GM19395 (cell line): Measurements from ENCODE around the gene CAMK1D.
"Not testable (repeated sequence)": the region's sequence is repeated elsewhere in the genome, so short reads cannot be mapped to it uniquely, and the experiment has no call there.

Experiments
- ATAC-seq: cut with Tn5 transposase; IDR thresholded peaks from one replicate; pipeline ENCODE4 v1.9.1; 2021; ENCODE audit warnings: mild to moderate bottlenecking, moderate library complexity; ENCODE audit not compliant: unreplicated experiment

Gene CAMK1D

DNA sequence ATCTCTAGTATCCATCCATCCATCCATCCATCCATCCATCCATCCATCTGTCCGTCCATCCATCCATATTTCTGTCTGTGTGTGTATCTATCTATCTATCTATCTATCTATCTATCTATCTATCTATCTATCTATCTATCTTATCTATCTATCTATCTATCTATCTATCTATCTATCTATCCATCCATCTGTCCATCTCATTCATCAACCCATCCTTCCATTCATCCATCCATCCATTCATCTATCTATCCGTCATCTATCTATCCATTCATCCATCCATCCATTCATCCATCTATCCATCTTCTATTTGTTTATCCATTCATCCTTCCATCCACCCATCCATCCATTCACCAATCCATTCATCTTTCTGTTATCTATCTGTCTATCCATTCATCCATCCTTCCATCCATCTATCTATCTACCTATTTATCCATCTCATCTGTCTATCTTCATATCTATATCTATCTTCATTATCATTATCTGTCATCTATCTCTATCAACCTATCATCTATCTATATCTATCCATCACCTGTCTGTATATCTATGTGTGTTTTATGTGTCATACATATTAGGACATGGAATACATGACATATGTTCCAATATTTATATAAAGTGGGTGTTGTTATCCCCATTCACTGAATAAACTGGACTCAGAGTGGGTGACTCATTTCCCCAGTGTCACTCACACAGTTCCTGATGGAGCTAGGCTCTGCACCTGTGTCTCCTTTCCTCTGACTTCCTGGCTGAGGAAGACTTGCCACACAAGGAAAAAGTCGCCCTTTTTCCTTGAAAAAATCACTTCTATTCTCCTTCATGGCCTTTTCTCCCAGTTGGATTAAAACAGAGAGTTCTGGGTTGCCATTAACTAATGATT is 452.1 kb downstream of the CAMK1D start:
- ATAC-seq, result no peak

DNA sequence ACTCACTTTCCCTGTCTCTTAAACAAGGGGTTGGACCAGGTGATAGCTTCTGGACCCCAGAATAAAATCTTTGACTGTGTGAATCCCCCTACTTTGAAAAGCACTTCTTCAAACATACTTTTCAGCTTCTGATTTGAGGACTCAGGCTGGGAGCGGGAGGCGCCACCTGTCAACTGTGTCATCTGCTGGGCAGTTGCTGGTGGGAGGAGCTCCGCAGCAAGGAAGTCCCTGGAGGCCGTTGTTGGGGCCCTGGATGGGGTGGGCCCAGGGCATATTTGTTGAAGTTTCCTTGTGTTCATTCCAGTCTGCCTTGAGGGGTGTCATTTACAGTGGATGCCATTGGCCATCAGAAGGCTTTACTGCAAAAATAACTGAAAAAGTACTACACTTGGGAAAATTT is 454.4 kb downstream of the CAMK1D start:
- ATAC-seq, result no peak

DNA sequence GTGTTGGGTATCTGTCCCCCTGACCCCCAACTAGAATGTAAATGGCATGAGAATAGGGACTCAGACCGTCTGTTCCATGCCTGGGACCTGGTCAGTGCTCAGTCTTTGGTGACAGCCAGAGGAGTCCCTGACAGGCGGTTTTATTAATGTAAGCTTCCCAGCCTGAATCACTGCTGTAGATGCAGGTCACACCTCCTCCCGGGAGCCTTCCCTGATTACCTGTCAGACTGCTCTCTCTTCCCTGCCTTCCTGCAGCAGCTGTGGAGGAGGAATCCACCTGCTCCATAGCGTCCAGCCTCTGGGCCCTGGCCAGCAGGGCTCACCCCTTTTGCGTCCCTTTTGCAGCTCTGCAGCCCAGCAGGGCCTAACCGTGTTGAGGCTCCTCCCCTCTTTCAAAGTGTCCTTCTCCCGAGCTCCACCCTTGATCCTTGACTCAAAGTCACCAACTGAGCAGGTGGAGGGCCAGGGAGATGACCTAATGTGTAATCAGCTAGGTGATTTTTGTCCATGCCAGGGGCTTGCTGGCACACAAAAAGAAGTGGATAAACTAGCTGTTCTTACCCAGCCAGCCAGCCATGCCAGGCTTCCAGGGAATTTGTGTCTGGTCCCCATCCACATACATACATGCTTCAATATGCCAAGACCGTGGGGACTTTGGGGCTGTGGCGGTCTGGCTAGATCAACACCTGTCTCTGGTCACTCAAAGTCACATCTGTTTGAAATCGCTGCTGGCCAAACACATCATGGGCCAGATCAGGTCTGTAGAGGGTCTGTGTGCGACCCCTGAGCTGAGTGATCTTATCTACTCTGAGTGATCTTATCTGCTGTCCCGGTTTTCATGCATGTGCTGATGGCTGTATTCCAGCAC is 457.1 kb downstream of the CAMK1D start:
- no peak for ATAC-seq

DNA sequence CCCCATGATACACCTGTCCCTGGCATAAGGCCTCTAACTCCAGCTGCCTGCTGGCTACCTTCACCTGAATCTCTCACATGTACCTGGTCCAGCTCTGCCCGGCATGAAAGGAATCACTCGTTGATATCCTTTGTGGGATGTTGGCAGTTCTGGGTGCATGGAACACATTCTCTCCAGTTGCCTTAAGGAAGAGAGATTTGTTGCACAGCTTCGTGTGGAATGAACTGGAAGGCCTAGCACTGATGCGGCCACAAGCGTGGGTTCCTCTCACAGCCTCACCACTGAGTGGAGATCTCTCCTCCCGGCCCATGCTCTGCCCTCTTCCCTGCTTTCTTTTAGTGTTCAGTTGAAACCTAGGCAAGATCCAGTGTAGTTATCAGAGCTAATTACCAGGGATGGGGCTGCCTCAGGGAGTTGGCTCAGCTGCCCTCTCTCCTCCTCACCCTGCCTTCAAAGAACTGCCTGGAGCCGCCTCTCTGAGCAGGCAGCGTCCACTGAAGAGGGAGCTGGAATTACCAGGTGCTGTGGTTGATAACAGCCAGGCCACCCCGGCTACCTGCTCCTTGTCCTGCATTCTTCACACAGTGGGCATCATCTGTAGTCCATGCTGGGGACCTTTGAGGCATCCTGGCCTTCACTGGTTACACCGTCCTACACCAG is 457.9 kb downstream of the CAMK1D start:
- ATAC-seq, result no peak

DNA sequence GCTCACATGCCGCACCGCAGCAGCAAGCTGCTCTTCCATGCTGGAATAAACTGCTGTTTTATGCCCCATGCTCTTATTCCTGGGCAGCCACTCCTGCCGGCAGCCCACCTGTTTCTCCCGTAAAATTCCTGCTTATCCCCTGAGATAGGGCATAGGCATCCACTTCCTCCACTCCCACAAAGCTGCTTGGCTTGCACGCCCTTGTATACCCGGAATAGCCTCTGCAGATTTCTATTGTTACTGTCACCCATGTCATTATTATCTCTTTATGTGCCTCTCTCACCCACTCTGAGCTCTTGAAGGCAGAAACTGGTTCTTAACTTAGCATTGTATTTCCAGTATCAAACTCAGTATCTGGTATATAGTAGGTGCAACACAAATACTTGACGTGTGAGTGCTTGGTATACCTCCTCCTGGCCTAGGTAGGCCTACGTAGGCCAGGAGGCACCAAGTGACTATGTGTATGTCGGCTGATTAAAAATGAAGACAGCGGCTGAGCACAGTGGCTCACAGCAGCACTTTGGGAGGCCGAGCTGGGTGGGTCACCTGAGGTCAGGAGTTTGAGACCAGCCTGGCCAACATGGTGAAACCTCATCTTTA is 458.8 kb downstream of the CAMK1D start:
- no peak for ATAC-seq

DNA sequence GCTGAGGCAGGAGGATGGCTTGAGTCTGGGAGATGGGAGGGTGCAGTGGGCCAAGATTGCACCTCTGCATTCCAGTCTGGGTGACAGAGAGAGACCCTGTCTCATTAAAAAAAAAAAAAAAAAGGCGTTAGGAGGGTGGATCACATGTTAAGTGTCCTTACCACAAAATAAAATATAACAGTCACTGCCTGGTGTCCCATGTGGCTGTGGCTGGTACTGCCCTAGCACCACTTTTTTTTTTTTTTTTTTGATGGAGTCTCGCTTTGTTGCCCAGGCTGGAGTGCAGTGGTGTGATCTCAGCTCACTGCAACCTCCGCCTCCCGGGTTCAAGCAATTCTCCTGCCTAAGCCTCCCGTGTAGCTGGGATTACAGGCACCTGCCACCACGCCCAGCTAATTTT is 460.7 kb downstream of the CAMK1D start:
- not testable (repeated sequence) for ATAC-seq

DNA sequence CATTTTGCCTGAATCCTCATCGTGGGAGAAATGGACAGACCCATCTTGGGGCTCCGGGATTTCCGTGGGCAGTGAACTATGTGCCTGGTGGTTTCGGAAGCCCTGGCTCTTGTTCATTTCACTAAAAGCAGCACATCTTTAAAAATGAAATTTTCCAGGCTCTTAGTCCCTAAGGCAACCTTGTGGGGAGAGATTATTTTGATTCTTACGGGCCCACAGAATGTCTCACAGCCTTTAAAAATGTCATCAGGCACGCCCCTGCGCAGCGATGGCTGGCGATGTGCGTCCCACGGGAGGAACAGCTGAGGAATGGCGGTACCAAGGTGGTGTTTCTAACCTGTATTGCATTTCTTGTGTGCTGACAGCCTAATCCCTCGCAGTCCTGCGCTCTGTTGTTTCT is 462.5 kb downstream of the CAMK1D start:
- no peak for ATAC-seq

DNA sequence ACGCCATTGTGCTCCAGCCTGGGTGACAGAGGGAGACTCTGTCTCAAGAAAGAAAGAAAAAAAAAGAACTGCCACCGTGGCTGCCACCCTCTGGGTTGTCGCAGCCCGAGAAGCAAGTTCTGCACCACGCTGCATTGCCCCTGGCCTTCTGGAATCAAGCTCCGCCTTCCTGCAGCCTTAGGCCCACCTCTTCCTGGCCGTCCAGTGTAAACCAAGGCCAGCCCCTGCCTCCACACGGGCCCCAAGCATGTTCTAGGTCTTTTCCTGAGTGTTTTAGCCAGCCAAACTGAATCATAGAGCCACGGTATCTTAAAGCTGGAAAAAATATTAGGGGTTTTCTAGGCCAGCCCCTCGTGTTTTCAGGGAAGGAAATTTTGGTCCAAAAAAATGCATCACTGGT is 463.2 kb downstream of the CAMK1D start:
- no peak for ATAC-seq

DNA sequence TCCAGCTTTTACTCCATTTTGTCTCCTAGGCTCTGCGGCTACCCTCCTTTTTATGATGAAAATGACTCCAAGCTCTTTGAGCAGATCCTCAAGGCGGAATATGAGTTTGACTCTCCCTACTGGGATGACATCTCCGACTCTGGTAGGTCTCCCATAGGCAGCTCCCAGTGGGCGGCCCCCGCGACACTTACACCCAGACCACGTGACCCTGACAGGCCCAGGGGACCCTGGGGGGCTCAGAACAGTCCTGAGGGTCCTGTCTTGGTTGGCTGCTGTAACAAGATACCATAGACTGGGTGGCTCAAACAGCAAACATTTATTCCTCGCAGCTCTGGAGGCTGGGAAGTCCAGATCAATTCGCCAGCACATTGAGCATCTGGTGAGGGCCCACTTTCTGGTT is 464.8 kb downstream of the CAMK1D start:
- ATAC-seq, result no peak

DNA sequence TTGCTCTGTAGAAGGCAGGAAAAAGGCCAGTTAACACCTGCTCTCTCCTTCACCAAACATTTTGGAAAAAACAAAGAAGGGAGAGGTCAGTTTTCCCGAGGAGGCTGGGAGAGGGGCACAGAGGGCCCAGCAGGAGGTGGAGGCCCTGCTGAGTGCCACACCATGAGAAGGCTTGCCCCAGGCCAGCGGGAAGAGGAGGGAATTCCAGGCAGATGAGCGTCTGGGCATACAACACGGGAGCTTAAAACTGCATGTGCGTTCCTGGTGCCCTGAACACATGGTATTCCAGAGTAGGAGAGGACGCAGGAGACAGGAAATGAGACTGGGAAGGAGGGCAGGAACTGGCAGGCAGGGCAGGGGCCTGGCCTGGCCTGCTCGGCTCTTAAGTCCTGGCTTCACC is 469.7 kb downstream of the CAMK1D start:
- ATAC-seq, result no peak

DNA sequence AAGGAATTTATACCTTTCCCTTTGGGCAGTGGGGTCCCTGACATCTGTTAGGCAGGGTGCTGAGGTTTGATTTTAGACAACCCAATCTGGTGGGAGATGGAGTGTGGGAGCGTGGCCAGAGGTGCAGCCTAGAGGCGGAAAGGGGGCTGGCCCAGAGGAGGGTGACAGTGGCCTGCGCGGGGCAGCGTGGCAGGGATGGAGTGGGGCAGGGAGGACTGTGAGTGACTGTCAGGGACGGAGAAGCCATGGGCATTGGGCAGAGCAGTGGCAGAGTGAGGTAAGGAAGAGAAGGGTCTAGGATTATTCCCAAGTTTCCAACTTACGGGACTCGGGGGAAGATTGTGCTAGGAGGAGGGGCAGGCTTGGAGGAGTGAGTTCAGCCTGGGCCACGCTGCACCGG is 470.3 kb downstream of the CAMK1D start:
- no peak for ATAC-seq

DNA sequence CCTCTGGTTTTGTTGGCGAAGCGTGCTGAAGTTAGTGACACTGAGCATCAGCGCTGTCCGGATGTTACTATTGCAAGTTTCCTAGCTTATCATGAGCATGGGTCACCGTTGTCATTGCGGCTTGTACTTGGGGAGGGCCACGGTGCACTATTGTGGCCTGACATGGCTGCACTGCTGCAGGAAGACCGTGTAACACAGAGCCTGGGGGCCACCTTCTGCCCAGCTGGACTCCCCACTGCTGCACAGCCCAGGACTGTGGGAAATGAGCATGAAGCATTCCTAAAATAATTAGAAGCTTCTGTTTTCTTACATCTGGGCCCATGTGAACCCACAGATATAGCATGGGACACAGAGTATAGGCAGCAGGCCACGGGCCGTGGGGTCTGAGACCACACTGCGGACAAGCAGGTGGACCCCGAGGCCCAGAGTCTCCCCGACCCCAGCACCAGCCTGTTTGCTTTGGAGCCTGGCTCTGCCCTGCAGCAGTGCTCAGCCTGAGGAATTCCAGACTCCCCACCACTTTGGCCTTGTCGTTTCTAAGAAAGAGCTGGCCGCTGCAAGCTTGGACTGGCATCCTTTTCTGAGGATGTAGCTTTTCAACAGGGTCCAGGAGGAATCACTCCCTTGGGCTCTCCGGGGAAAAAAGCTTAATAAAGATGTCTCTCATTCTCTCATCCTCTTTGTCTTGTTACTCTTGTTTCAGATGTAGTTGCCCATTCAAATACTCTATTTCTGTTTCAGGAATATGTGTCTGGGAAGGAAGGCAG is 473.0 kb downstream of the CAMK1D start:
- ATAC-seq, result no peak

DNA sequence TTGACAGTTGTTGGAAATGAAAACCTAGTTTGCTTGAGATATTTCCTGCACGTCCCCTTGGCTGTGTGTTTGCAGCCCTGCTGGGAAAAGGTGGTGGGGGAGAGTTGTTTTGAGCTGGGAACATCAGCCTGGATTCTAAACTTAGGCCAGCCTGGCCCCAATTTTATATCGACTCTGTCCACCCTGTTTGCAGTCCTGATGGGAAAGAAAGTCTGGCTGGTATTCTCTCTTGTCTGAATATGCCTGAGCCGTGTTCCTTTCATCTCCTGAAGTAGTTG is 473.5 kb downstream of the CAMK1D start:
- ATAC-seq, result no peak

DNA sequence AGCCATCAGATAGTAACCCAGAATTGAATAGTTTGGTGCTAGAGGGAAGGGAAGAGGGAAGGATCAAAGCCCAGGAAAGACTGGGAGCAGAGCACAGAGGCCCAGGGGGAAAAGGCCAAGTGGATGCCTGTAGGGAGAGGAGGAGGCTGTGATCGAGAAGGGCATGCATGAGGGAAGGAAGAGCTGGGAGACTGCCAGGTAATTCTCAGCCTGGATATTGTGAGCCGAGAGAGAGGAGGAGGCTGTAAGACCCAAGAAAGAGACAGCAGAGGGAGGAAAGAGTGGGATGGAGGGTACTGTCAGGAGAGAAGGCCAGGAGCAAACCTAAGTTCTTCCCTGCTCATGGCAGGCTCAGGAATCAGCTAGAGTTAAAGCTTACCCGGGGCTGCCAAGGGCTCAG is 474.0 kb downstream of the CAMK1D start:
- no peak for ATAC-seq

DNA sequence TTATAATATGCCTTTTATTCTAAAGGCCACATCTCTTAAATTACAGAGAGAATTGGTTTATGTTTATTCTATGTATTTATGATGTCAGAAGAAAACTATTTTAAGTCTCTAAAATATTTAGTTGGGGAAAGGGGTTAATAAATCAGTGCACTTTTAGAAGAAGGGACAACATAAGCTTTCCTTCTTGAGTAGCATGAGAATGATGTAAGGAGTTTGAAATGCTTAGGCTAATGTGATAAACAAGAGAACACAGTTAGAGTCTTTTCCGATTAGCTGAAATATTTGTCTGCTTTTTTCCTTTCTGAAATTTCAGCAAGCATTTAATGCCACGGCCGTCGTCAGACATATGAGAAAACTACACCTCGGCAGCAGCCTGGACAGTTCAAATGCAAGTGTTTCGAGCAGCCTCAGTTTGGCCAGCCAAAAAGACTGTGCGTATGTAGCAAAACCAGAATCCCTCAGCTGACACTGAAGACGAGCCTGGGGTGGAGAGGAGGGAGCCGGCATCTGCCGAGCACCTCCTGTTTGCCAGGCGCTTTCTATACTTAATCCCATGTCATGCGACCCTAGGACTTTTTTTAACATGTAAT is 476.0 kb downstream of the CAMK1D start:
- no peak for ATAC-seq

DNA sequence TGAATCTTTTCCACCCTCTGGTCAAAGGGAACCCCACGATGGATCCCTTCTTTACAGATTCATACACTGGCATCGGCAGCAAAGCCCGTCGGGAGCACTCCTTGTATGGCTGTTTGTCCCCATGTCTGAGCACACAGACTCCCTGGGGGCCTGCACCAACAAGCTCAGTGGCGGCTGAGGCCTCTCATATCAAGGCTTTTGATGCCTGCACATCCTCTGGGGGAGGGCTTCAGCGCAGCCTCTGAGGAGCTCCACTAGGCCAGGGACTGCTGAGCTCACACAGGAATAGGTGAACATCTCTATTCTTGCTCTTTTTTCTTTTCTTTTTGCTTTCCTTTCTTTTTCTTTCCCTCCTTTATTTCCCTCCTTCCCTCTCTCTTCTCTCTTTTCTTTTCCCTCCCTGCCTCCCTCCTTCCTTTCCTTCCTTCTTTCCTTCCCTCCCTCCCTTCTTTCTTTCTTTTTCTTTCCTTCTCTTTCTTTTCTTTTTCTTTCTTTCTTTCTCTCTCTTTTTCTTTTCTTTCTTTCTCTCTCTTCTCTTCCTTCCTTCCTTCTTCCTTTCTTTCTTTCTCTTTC is 477.5 kb downstream of the CAMK1D start:
- no peak for ATAC-seq

DNA sequence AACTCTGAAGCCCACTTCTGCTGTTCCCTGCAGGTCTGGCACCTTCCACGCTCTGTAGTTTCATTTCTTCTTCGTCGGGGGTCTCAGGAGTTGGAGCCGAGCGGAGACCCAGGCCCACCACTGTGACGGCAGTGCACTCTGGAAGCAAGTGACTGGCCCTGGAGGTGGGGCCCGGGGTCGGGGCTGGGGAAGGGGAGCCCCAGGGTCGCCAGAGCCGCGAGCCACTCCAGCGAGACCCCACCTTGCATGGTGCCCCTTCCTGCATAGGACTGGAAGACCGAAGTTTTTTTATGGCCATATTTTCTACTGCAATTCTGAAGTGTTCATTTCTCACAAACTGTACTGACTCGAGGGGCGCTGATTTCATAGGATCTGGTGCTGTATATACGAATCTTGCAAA is 479.4 kb downstream of the CAMK1D start:
- no peak for ATAC-seq

DNA sequence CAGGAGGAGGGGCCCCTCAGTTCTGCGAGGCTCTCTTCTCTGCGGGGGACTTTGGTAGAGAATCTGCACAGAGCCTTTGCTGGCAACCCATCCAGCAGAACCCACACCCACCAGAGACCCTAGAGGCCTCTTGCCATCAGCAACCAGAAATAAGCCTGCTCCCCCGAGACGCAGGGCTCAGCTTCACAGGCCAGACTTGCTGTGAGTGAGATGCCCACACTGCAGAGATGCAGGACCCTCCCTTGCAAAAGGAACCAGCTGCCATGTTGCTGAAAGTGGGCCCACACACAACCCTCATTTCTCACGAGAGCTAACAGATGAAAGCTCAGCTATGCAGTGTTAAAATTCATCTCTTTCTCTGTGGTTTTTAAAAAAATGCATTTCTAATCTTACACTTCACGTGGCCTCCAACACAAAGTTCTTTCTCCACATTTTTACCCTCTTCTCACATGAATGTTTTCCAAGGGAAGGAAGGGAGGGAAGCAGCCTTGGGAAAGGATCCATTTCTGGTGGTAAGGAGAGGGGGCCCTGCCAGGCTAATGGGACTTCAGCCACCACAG is 480.6 kb downstream of the CAMK1D start:
- ATAC-seq, result no peak

DNA sequence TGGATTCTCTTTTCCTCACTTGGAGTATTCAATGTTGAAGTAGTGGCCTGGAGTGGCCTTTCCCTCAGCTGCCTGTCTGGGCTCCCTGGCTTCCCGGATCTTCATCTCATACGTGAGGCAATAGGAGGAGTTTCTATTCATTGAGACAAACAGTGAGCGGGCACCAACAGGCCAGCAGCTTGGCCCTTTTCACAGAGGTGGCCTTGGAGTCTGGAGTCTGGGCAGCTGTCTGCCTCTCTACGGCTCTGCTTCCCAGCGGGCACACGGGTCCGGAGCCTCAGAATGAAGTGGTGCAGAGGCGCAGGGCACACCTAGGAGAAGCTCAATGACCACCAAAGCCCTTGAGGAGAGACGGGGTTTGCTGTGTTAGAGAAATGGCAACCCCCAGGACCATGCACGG is 482.7 kb downstream of the CAMK1D start:
- no peak for ATAC-seq

DNA sequence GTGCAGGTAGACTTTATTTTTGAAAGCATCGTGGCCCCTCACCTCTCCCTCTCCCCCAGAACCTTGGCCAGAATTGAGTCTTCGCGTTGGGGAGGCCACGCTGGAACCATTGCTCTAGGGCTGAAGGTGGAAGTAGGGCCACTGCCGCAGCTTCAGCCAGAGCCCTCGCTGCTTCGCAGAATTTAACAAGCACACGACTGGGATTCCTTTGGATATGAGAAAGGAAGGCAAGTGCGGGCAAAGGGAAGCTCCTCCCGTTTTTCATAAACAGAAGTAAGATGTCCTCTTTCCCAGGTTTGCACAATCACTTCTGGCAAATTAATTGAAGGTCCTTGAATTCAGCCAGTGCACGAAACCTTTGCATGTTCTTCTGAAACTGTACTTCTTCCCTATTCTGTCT is 484.1 kb downstream of the CAMK1D start:
- ATAC-seq, result no peak
